Lower leg skin (tissue), 3 donors: ENCODE measurements around the gene INS.

Source experiments
- POLR2A ChIP-seq, 2 donors: fragments of 450-650 bp; IDR thresholded peaks; one replicate each; pipeline ENCODE4 v1.6.1; 2016 to 2017; ENCODE audit warnings: antibody characterized with exemption in 2 of 2, mild to moderate bottlenecking in 1 of 2, moderate library complexity in 1 of 2
- TF ChIP-seq, protein P1 (sequence below), 3 donors: fragments of 450-650 bp; IDR thresholded peaks; one replicate each; pipeline ENCODE4 v1.5.1; 2016; ENCODE audit warnings: antibody characterized with exemption in 3 of 3, mild to moderate bottlenecking in 3 of 3, moderate library complexity in 2 of 3

- no peak for TF ChIP-seq POLR2A (IDR thresholded peaks at IDR 0.05)
- TF ChIP-seq, protein P1, sequence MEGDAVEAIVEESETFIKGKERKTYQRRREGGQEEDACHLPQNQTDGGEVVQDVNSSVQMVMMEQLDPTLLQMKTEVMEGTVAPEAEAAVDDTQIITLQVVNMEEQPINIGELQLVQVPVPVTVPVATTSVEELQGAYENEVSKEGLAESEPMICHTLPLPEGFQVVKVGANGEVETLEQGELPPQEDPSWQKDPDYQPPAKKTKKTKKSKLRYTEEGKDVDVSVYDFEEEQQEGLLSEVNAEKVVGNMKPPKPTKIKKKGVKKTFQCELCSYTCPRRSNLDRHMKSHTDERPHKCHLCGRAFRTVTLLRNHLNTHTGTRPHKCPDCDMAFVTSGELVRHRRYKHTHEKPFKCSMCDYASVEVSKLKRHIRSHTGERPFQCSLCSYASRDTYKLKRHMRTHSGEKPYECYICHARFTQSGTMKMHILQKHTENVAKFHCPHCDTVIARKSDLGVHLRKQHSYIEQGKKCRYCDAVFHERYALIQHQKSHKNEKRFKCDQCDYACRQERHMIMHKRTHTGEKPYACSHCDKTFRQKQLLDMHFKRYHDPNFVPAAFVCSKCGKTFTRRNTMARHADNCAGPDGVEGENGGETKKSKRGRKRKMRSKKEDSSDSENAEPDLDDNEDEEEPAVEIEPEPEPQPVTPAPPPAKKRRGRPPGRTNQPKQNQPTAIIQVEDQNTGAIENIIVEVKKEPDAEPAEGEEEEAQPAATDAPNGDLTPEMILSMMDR (IDR thresholded peaks at IDR 0.05), result no peak
Measured at GRCh38 chr11:2163428-2163978, 2.5 kb upstream of the INS start.
